Measurements from ENCODE around the gene KIF24. TPM values are rescaled to one million over a fixed set of nuclear protein-coding genes. Genes with fewer than 3 reads are reported as not detected.

The KIF24 gene
- total RNA-seq, 1 donor from 2014 or later = 0.21 TPM

- intact Hi-C loops (cut with DNase I) = loop anchor here (2.0 to 5.0 kb wide), 3 partner anchors 83 to 197 kb away; partner anchors contain the start of genes DNAI1, FAM219A and UBAP1
- H3K27ac ChIP-seq = peak overlapping the region; percentile 74 to 78
- peak in 1 of 2 donors; percentile 82 for DNase-seq (ENCODE audit: low spot score in 2 of 2)
- peaks cover 7 to 13% of the 10 kb centered on the region in 2 donors for H3K4me1 ChIP-seq
- peaks cover 6 to 16% of the 10 kb centered on the region in 2 donors for H3K36me3 ChIP-seq
- TF ChIP-seq, protein P1, sequence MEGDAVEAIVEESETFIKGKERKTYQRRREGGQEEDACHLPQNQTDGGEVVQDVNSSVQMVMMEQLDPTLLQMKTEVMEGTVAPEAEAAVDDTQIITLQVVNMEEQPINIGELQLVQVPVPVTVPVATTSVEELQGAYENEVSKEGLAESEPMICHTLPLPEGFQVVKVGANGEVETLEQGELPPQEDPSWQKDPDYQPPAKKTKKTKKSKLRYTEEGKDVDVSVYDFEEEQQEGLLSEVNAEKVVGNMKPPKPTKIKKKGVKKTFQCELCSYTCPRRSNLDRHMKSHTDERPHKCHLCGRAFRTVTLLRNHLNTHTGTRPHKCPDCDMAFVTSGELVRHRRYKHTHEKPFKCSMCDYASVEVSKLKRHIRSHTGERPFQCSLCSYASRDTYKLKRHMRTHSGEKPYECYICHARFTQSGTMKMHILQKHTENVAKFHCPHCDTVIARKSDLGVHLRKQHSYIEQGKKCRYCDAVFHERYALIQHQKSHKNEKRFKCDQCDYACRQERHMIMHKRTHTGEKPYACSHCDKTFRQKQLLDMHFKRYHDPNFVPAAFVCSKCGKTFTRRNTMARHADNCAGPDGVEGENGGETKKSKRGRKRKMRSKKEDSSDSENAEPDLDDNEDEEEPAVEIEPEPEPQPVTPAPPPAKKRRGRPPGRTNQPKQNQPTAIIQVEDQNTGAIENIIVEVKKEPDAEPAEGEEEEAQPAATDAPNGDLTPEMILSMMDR (IDR thresholded peaks at IDR 0.05) = no peak
- H3K9me3 ChIP-seq = no peaks in the 10 kb centered on the region
- H3K27me3 ChIP-seq = no peaks in the 10 kb centered on the region
- H3K4me3 ChIP-seq = peak overlapping the region; percentile 85 to 86
Measured at GRCh38 chr9:34375901-34376595, 47.0 kb upstream of the KIF24 start.

GRCh38 chr9:34374905-34375552 lies 46.0 kb upstream of the KIF24 start:
- Histone ChIP-seq H3K27ac (no peak overlapping the region), H3K36me3 (peaks cover 16 to 26% of the 10 kb centered on the region in 2 donors), H3K27me3 (no peaks in the 10 kb centered on the region), H3K4me1 (peaks cover under 1 to 8% of the 10 kb centered on the region in 2 donors), H3K4me3 (no peak overlapping the region), H3K9me3 (no peaks in the 10 kb centered on the region)
- TF ChIP-seq, protein P1 (IDR thresholded peaks at IDR 0.05) = no peak
- intact Hi-C loops (cut with DNase I) = loop anchor here (5.0 kb wide), 1 partner anchor 123 kb away; no protein-coding TSS in a partner anchor
- DNase-seq (ENCODE audit: low spot score in 2 of 2) = no peak

DNA sequence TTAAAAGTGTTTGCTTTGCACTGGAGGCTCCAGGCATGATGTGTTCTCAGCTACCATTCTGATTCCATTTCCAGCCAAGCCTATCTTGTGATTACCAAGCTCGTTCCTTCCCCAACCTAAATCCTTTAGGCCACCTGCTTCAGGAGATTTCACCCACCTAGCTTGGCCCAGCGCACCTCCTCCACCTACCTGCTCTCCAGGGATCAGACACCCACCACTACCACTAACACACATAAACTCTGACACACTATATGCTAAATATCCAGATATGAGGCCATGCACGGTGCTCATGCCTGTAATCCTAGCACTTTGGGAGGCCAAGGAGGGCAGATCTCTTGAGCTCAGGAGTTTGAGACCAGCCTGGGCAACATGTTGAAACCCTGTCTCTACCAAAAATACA lies 45.3 kb upstream of the KIF24 start:
- intact Hi-C loops (cut with DNase I) = no loop called here
- DNase-seq (ENCODE audit: low spot score in 2 of 2) = no peak
- TF ChIP-seq, protein P1 (IDR thresholded peaks at IDR 0.05) = no peak
- H3K27ac ChIP-seq = no peak overlapping the region
- H3K36me3 ChIP-seq = peaks cover 20 to 33% of the 10 kb centered on the region in 2 donors
- H3K27me3 ChIP-seq = no peaks in the 10 kb centered on the region
- no peaks in the 10 kb centered on the region for H3K9me3 ChIP-seq
- H3K4me1 ChIP-seq = peaks cover 0 to 4% of the 10 kb centered on the region in 2 donors
- no peak overlapping the region for H3K4me3 ChIP-seq

GRCh38 chr9:34373749-34374148 lies 44.7 kb upstream of the KIF24 start:
- DNase-seq (ENCODE audit: low spot score in 2 of 2) = no peak
- H3K9me3 ChIP-seq = no peaks in the 10 kb centered on the region
- H3K27ac ChIP-seq = no peak overlapping the region
- no peaks in the 10 kb centered on the region for H3K27me3 ChIP-seq
- peaks cover 24 to 33% of the 10 kb centered on the region in 2 donors for H3K36me3 ChIP-seq
- no peak overlapping the region for H3K4me3 ChIP-seq
- TF ChIP-seq, protein P1 (IDR thresholded peaks at IDR 0.05) = no peak
- H3K4me1 ChIP-seq = peaks cover 0 to 4% of the 10 kb centered on the region in 2 donors
- intact Hi-C loops (cut with DNase I) = no loop called here

- Histone ChIP-seq H3K36me3 (peaks cover 24 to 37% of the 10 kb centered on the region in 2 donors), H3K27ac (no peak overlapping the region), H3K4me3 (no peak overlapping the region), H3K27me3 (no peaks in the 10 kb centered on the region), H3K4me1 (peaks cover 0 to 4% of the 10 kb centered on the region in 2 donors), H3K9me3 (no peaks in the 10 kb centered on the region)
- intact Hi-C loops (cut with DNase I) = no loop called here
- DNase-seq (ENCODE audit: low spot score in 2 of 2) = no peak
- TF ChIP-seq, protein P1 (IDR thresholded peaks at IDR 0.05) = no peak
Measured at GRCh38 chr9:34372467-34373011, 43.5 kb upstream of the KIF24 start.

Measured in ascending aorta (tissue), 2 donors.